PC-9 (cell line): ENCODE measurements around the gene ADGRL3. TPM values are rescaled to one million over a fixed set of nuclear protein-coding genes. Genes with fewer than 3 reads are reported as not detected.

Source experiments
- BruUV-seq: library from RNA; stranded (reverse); fragments of 400-500 nt; replicated peaks from 2 replicates; lab custom pipeline; 2021; lab: Mats Ljungman, UMichigan
- CTCF ChIA-PET: fragments of 300-600 bp; sonication (Branson Sonifier 250); formaldehyde crosslinking; loops from one replicate; lab custom pipeline; 2022; ENCODE audit warnings: antibody characterized with exemption; lab: Charles Lee
- POLR2A ChIA-PET: fragments of 300-600 bp; sonication (Branson Sonifier 250); formaldehyde crosslinking; loops from one replicate; lab custom pipeline; 2022; ENCODE audit warnings: antibody characterized with exemption; ENCODE audit not compliant: unreplicated experiment; lab: Charles Lee
- DNase-seq, 2 experiments: peaks; one replicate each; pipeline versions ENCODE4 v3.0.0 to v3.0.0-alpha.2; 2015 to 2022; ENCODE audit warnings: mixed read lengths in 1 of 2
- H2AFZ ChIP-seq: fragments of 200-600 bp; sonication (generic); 2 replicates; pipeline ENCODE4 v1.8.1; 2017; ENCODE audit warnings: antibody characterized with exemption
- H3F3A ChIP-seq: fragments of 200-600 bp; sonication (generic); 2 replicates; pipeline ENCODE4 v1.8.1; 2017; ENCODE audit warnings: antibody characterized with exemption, mild to moderate bottlenecking, low read depth; ENCODE audit not compliant: insufficient read depth
- H3K27ac ChIP-seq: fragments of 200-600 bp; sonication (generic); 2 replicates; pipeline ENCODE4 v1.6.1; 2016; ENCODE audit warnings: mixed run types
- H3K27me3 ChIP-seq: fragments of 200-600 bp; sonication (generic); 2 replicates; pipeline ENCODE4 v1.6.1; 2016; ENCODE audit warnings: low read depth, mixed run types; ENCODE audit not compliant: insufficient read depth
- H3K36me3 ChIP-seq: fragments of 200-600 bp; sonication (generic); 2 replicates; pipeline ENCODE4 v1.6.1; 2016; ENCODE audit warnings: low read depth, mixed run types
- H3K4me1 ChIP-seq: fragments of 200-600 bp; sonication (generic); replicated peaks from 2 replicates; pipeline ENCODE4 v1.6.1; 2016; ENCODE audit warnings: mixed run types; ENCODE audit not compliant: insufficient read depth
- H3K4me2 ChIP-seq: fragments of 200-600 bp; sonication (generic); 2 replicates; pipeline ENCODE4 v1.6.1; 2017; ENCODE audit warnings: mixed run types
- H3K4me3 ChIP-seq: fragments of 200-600 bp; sonication (generic); 2 replicates; pipeline ENCODE4 v1.6.1; 2016; ENCODE audit warnings: mixed run types
- H3K79me2 ChIP-seq: fragments of 200-600 bp; sonication (generic); 2 replicates; pipeline ENCODE4 v1.6.1; 2017; ENCODE audit warnings: low read depth, mixed run types
- H3K9me2 ChIP-seq: fragments of 200-600 bp; sonication (generic); 2 replicates; pipeline ENCODE4 v1.8.1; 2017; ENCODE audit warnings: mild to moderate bottlenecking; ENCODE audit not compliant: insufficient read depth
- H3K9me3 ChIP-seq: fragments of 200-600 bp; sonication (generic); 2 replicates; pipeline ENCODE4 v1.8.1; 2016; ENCODE audit warnings: low read depth; ENCODE audit not compliant: insufficient read depth
- H4K20me1 ChIP-seq: fragments of 200-600 bp; sonication (generic); 2 replicates; pipeline ENCODE4 v1.8.1; 2017; ENCODE audit not compliant: insufficient read depth
- EZH2 ChIP-seq: fragments of 200-600 bp; sonication (generic); IDR thresholded peaks from 2 replicates; pipeline ENCODE4 v1.8.0; 2017; ENCODE audit warnings: antibody characterized with exemption, low read depth
- intact Hi-C: fragments of 100-400 bp; cut with micrococcal nuclease; formaldehyde crosslinking; loops from one replicate; pipeline ENCODE4 v1.10.0; 2022; ENCODE audit not compliant: unreplicated experiment
- total RNA-seq: library from RNA; stranded (reverse); gene quantifications from 2 replicates; pipeline ENCODE4 v1.2.3, GENCODE V29; 2021
- TF ChIP-seq, protein P1 (sequence below): fragments of 200-600 bp; sonication (generic); conservative IDR thresholded peaks from 2 replicates; pipeline ENCODE4 v1.6.1; 2017; ENCODE audit warnings: mixed run types, antibody characterized with exemption, mild to moderate bottlenecking, moderate library complexity

The ADGRL3 gene
- total RNA-seq, 1 experiment from 2014 or later: 1.6 TPM

DNA sequence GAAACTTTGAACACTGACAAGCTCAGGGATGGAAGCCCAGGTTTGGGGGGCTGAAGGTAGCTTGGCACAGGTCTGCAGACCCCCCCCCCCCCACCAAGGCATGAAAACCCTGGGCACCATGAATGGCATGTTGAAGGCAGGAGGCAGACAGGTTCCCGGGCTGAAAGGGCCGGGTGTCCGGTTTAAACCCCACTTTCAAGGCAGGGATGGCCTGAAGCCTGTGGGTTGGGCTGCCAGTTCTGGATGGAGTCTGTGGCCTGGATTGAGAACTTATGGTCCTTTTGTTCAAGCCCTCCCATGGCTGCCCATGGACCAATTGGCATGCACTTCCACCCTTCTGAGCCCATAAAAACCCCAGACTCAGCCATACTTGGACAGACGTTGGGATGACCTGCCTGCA, 616.9 kb downstream of the ADGRL3 start:
- no peak for TF ChIP-seq EZH2
- TF ChIP-seq, protein P1, sequence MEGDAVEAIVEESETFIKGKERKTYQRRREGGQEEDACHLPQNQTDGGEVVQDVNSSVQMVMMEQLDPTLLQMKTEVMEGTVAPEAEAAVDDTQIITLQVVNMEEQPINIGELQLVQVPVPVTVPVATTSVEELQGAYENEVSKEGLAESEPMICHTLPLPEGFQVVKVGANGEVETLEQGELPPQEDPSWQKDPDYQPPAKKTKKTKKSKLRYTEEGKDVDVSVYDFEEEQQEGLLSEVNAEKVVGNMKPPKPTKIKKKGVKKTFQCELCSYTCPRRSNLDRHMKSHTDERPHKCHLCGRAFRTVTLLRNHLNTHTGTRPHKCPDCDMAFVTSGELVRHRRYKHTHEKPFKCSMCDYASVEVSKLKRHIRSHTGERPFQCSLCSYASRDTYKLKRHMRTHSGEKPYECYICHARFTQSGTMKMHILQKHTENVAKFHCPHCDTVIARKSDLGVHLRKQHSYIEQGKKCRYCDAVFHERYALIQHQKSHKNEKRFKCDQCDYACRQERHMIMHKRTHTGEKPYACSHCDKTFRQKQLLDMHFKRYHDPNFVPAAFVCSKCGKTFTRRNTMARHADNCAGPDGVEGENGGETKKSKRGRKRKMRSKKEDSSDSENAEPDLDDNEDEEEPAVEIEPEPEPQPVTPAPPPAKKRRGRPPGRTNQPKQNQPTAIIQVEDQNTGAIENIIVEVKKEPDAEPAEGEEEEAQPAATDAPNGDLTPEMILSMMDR: no peak
- intact Hi-C loops: no loop called here
- BruUV-seq: no TSS peak

DNA sequence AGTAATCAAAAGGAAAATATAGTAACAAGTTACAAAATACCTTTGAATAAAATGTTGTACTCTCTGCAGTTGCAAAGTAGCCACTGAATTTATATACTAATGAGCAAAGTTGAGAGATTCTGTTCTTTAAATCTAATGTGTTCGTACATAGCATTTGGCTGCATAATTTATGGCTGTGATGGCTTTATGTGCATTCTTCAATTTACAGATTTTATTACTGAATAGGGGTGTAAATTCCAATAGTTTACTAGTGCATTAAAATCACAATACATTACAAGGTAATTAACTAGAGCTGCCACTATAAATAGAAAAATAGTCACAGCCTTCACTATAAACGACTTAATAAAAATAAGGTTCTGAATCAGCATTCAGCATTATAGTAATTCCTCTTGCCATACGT, 620.0 kb downstream of the ADGRL3 start:
- Histone ChIP-seq H3K27me3 (no peaks in the 10 kb centered on the region), H3K4me1 (no peaks in the 10 kb centered on the region), H3K9me2 (no peaks in the 10 kb centered on the region), H4K20me1 (no peaks in the 10 kb centered on the region), H2AFZ (no peak overlapping the region), H3K36me3 (no peaks in the 10 kb centered on the region), H3K9me3 (no peaks in the 10 kb centered on the region), H3K4me2 (no peak overlapping the region), H3K27ac (no peak overlapping the region), H3F3A (no peaks in the 10 kb centered on the region), H3K79me2 (no peaks in the 10 kb centered on the region), H3K4me3 (no peak overlapping the region)
- CTCF ChIA-PET: no interaction called here
- intact Hi-C loops: no loop called here
- POLR2A ChIA-PET: no interaction called here
- TF ChIP-seq, protein P1: no peak
- TF ChIP-seq EZH2: no peak
- BruUV-seq: no TSS peak
- no peak for DNase-seq

More for the DNA sequence above, 616.9 kb downstream of the ADGRL3 start:
- H3K79me2 ChIP-seq: no peaks in the 10 kb centered on the region
- ChIA-PET CTCF (interaction anchor here (0.6 kb wide), 1 partner anchor 8 kb away, joined by 3 read pairs; no protein-coding TSS in a partner anchor), POLR2A (no interaction called here)
- H3K36me3 ChIP-seq: no peaks in the 10 kb centered on the region
- H3F3A ChIP-seq: no peaks in the 10 kb centered on the region
- no peaks in the 10 kb centered on the region for H3K9me3 ChIP-seq
- no peaks in the 10 kb centered on the region for H4K20me1 ChIP-seq
- H3K4me2 ChIP-seq: no peak overlapping the region
- no peak for DNase-seq
- no peaks in the 10 kb centered on the region for H3K27me3 ChIP-seq
- H3K27ac ChIP-seq: no peak overlapping the region
- no peak overlapping the region for H3K4me3 ChIP-seq
- no peak overlapping the region for H2AFZ ChIP-seq
- no peaks in the 10 kb centered on the region for H3K9me2 ChIP-seq
- H3K4me1 ChIP-seq: no peaks in the 10 kb centered on the region

DNA sequence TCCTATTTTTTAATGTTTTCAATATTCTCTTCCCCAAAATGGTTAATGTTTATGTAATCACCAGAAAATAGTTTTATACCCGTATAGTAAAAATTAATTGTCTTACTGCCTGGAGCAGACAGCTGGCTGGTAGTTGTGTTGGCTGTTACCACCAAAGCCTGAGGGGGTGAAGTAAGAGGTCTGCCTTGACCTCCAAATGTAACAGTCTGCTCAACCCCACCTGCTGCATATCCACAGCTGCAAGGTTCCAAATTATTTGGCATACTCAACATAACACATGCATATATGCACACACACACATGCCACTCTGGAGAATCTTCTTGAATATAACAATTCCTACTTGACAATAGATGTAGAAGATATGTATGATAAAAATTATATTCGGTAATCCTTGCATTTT, 624.3 kb downstream of the ADGRL3 start:
- H3K79me2 ChIP-seq: no peaks in the 10 kb centered on the region
- DNase-seq: no peak
- H3K9me2 ChIP-seq: no peaks in the 10 kb centered on the region
- ChIA-PET POLR2A (no interaction called here), CTCF (no interaction called here)
- no peaks in the 10 kb centered on the region for H4K20me1 ChIP-seq
- no peaks in the 10 kb centered on the region for H3K36me3 ChIP-seq
- no peaks in the 10 kb centered on the region for H3F3A ChIP-seq
- no peaks in the 10 kb centered on the region for H3K27me3 ChIP-seq
- no peak for TF ChIP-seq EZH2
- TF ChIP-seq, protein P1: no peak
- H3K9me3 ChIP-seq: no peaks in the 10 kb centered on the region
- no peak overlapping the region for H3K4me3 ChIP-seq
- intact Hi-C loops: no loop called here
- H3K4me2 ChIP-seq: no peak overlapping the region
- no TSS peak for BruUV-seq
- H3K27ac ChIP-seq: no peak overlapping the region
- no peaks in the 10 kb centered on the region for H3K4me1 ChIP-seq
- H2AFZ ChIP-seq: no peak overlapping the region
